ENCODE data around the gene KRTAP12-3. TPM values are rescaled to one million over a fixed set of nuclear protein-coding genes. Genes with fewer than 3 reads are reported as not detected.

KRTAP12-3 gene
- total RNA-seq, 1 experiment from 2014 or later: not detected

- DNase-seq (ENCODE audit: low spot score): no peak
- intact Hi-C loops (cut with micrococcal nuclease; ENCODE audit: unreplicated experiment): no loop called here
- Histone ChIP-seq H3K4me3 (ENCODE audit: low read depth, low read length, poor library complexity, severe bottlenecking) (no peak overlapping the region), H3K9me3 (ENCODE audit: low read depth, low read length, poor library complexity, severe bottlenecking) (no peaks in the 10 kb centered on the region), H3K4me1 (ENCODE audit: insufficient read depth, low read length, poor library complexity, severe bottlenecking) (no peaks in the 10 kb centered on the region), H3K27me3 (replicated peaks; ENCODE audit: insufficient read depth, low read depth, low read length, poor library complexity) (peaks cover 4% of the 10 kb centered on the region), H3K36me3 (ENCODE audit: insufficient read depth, low read length, poor library complexity, severe bottlenecking) (no peaks in the 10 kb centered on the region), H3K27ac (ENCODE audit: low read depth, low read length, poor library complexity, severe bottlenecking) (no peak overlapping the region)
- CTCF ChIA-PET: no interaction called here
- TF ChIP-seq, protein P1, sequence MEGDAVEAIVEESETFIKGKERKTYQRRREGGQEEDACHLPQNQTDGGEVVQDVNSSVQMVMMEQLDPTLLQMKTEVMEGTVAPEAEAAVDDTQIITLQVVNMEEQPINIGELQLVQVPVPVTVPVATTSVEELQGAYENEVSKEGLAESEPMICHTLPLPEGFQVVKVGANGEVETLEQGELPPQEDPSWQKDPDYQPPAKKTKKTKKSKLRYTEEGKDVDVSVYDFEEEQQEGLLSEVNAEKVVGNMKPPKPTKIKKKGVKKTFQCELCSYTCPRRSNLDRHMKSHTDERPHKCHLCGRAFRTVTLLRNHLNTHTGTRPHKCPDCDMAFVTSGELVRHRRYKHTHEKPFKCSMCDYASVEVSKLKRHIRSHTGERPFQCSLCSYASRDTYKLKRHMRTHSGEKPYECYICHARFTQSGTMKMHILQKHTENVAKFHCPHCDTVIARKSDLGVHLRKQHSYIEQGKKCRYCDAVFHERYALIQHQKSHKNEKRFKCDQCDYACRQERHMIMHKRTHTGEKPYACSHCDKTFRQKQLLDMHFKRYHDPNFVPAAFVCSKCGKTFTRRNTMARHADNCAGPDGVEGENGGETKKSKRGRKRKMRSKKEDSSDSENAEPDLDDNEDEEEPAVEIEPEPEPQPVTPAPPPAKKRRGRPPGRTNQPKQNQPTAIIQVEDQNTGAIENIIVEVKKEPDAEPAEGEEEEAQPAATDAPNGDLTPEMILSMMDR (conservative IDR thresholded peaks at IDR 0.05; ENCODE audit: low read depth, low read length): no peak
- TF ChIP-seq EZH2 (IDR thresholded peaks at IDR 0.05; ENCODE audit: borderline replicate concordance, low read depth, low read length, poor library complexity, severe bottlenecking): no peak
- POLR2A ChIA-PET (ENCODE audit: low non-redundant PET): no interaction called here
- BruUV-seq (replicated peaks): no TSS peak
These were observed 45.4 kb downstream of the KRTAP12-3 start for GRCh38 chr21:44702973-44703730.

GRCh38 chr21:44703731-44704635 lies 46.3 kb downstream of the KRTAP12-3 start:
- no TSS peak for BruUV-seq (replicated peaks)
- Histone ChIP-seq H3K27me3 (replicated peaks; ENCODE audit: insufficient read depth, low read depth, low read length, poor library complexity) (peaks cover 8% of the 10 kb centered on the region), H3K9me3 (ENCODE audit: low read depth, low read length, poor library complexity, severe bottlenecking) (no peaks in the 10 kb centered on the region), H3K4me1 (ENCODE audit: insufficient read depth, low read length, poor library complexity, severe bottlenecking) (no peaks in the 10 kb centered on the region), H3K36me3 (ENCODE audit: insufficient read depth, low read length, poor library complexity, severe bottlenecking) (no peaks in the 10 kb centered on the region), H3K4me3 (ENCODE audit: low read depth, low read length, poor library complexity, severe bottlenecking) (no peak overlapping the region), H3K27ac (ENCODE audit: low read depth, low read length, poor library complexity, severe bottlenecking) (no peak overlapping the region)
- intact Hi-C loops (cut with micrococcal nuclease; ENCODE audit: unreplicated experiment): no loop called here
- CTCF ChIA-PET: no interaction called here
- DNase-seq (ENCODE audit: low spot score): no peak
- POLR2A ChIA-PET (ENCODE audit: low non-redundant PET): no interaction called here
- no peak for TF ChIP-seq EZH2 (IDR thresholded peaks at IDR 0.05; ENCODE audit: borderline replicate concordance, low read depth, low read length, poor library complexity, severe bottlenecking)
- TF ChIP-seq, protein P1 (conservative IDR thresholded peaks at IDR 0.05; ENCODE audit: low read depth, low read length): no peak

- Histone ChIP-seq H3K4me3 (ENCODE audit: low read depth, low read length, poor library complexity, severe bottlenecking) (no peak overlapping the region), H3K36me3 (ENCODE audit: insufficient read depth, low read length, poor library complexity, severe bottlenecking) (no peaks in the 10 kb centered on the region), H3K27me3 (replicated peaks; ENCODE audit: insufficient read depth, low read depth, low read length, poor library complexity) (peaks cover 8% of the 10 kb centered on the region), H3K9me3 (ENCODE audit: low read depth, low read length, poor library complexity, severe bottlenecking) (no peaks in the 10 kb centered on the region), H3K4me1 (ENCODE audit: insufficient read depth, low read length, poor library complexity, severe bottlenecking) (peaks cover 2% of the 10 kb centered on the region), H3K27ac (ENCODE audit: low read depth, low read length, poor library complexity, severe bottlenecking) (no peak overlapping the region)
- ChIA-PET POLR2A (ENCODE audit: low non-redundant PET) (no interaction called here), CTCF (no interaction called here)
- intact Hi-C loops (cut with micrococcal nuclease; ENCODE audit: unreplicated experiment): no loop called here
- no peak for DNase-seq (ENCODE audit: low spot score)
- TF ChIP-seq, protein P1 (conservative IDR thresholded peaks at IDR 0.05; ENCODE audit: low read depth, low read length): no peak
- no peak for TF ChIP-seq EZH2 (IDR thresholded peaks at IDR 0.05; ENCODE audit: borderline replicate concordance, low read depth, low read length, poor library complexity, severe bottlenecking)
- BruUV-seq (replicated peaks): no TSS peak
These were observed 46.9 kb downstream of the KRTAP12-3 start for GRCh38 chr21:44704636-44705001.

Data from A673 (cell line).